H9 (cell line): Measurements from ENCODE around the gene TMEM82. TPM values are rescaled to one million over a fixed set of nuclear protein-coding genes. Genes with fewer than 3 reads are reported as not detected.

ENCODE experiments used
- DNase-seq: peaks from one replicate; pipeline ENCODE4 v3.0.0-alpha.2; 2017
- H2AFZ ChIP-seq: one replicate; pipeline ENCODE4 v1.6.1; 2013; ENCODE audit warnings: mild to moderate bottlenecking, low read length, control low read depth, moderate library complexity
- H2AK5ac ChIP-seq: 2 replicates; pipeline ENCODE4 v1.6.1; 2013; ENCODE audit warnings: low read length, control low read depth, mixed read lengths; ENCODE audit not compliant: insufficient read length
- H2BK120ac ChIP-seq: one replicate; pipeline ENCODE4 v1.6.1; 2013; ENCODE audit warnings: low read depth, mild to moderate bottlenecking, low read length, control low read depth, inconsistent platforms; ENCODE audit not compliant: poor library complexity, severe bottlenecking
- H2BK12ac ChIP-seq: 2 replicates; pipeline ENCODE4 v1.6.1; 2013; ENCODE audit warnings: low read length, control low read depth, mixed read lengths, low read depth; ENCODE audit not compliant: insufficient read length
- H2BK15ac ChIP-seq: 2 replicates; pipeline ENCODE4 v1.6.1; 2013; ENCODE audit warnings: low read depth, low read length, control low read depth
- H2BK20ac ChIP-seq: one replicate; pipeline ENCODE4 v1.6.1; 2013; ENCODE audit warnings: low read depth, mild to moderate bottlenecking, low read length, control low read depth, inconsistent platforms; ENCODE audit not compliant: poor library complexity, severe bottlenecking
- H2BK5ac ChIP-seq: 2 replicates; pipeline ENCODE4 v1.6.1; 2013; ENCODE audit warnings: low read length, control low read depth, mixed read lengths; ENCODE audit not compliant: insufficient read length
- H3K14ac ChIP-seq: 2 replicates; pipeline ENCODE4 v1.6.1; 2013; ENCODE audit warnings: low read length, control low read depth; ENCODE audit not compliant: insufficient read depth
- H3K18ac ChIP-seq: 2 replicates; pipeline ENCODE4 v1.6.1; 2013; ENCODE audit warnings: low read depth, mild to moderate bottlenecking, mixed read lengths, low read length, control low read depth; ENCODE audit not compliant: insufficient read length
- H3K23ac ChIP-seq: 2 replicates; pipeline ENCODE4 v1.6.1; 2013; ENCODE audit warnings: low read length, control low read depth, mixed read lengths, low read depth; ENCODE audit not compliant: insufficient read length
- H3K23me2 ChIP-seq: 2 replicates; pipeline ENCODE4 v1.6.1; 2013; ENCODE audit warnings: low read depth, mild to moderate bottlenecking, mixed read lengths, low read length, control low read depth; ENCODE audit not compliant: insufficient read length, poor library complexity, severe bottlenecking
- H3K27ac ChIP-seq: 2 replicates; pipeline ENCODE4 v1.5.1; 2013; ENCODE audit warnings: low read length, control low read depth, mixed read lengths, low read depth; ENCODE audit not compliant: insufficient read length
- H3K27me3 ChIP-seq: 2 replicates; pipeline ENCODE4 v1.6.1; 2013; ENCODE audit warnings: low read length, control low read depth, inconsistent platforms; ENCODE audit not compliant: insufficient read depth
- H3K4ac ChIP-seq: 2 replicates; pipeline ENCODE4 v1.6.1; 2013; ENCODE audit warnings: low read depth, mild to moderate bottlenecking, control low read depth, inconsistent platforms, low read length, moderate library complexity
- H3K4me1 ChIP-seq: 2 replicates; pipeline ENCODE4 v1.6.1; 2013; ENCODE audit warnings: low read length, control low read depth, inconsistent platforms; ENCODE audit not compliant: insufficient read depth
- H3K4me2 ChIP-seq: 2 replicates; pipeline ENCODE4 v1.6.1; 2013; ENCODE audit warnings: low read length, control low read depth, mixed read lengths; ENCODE audit not compliant: insufficient read length, insufficient read depth
- H3K56ac ChIP-seq: 2 replicates; pipeline ENCODE4 v1.6.1; 2013; ENCODE audit warnings: low read depth, mild to moderate bottlenecking, mixed read lengths, low read length, control low read depth; ENCODE audit not compliant: insufficient read length
- H3K79me1 ChIP-seq: 2 replicates; pipeline ENCODE4 v1.6.1; 2013; ENCODE audit warnings: low read depth, mild to moderate bottlenecking, moderate library complexity, low read length, control low read depth, inconsistent platforms; ENCODE audit not compliant: insufficient read depth, poor library complexity, severe bottlenecking
- H3K79me2 ChIP-seq: 2 replicates; pipeline ENCODE4 v1.6.1; 2013; ENCODE audit warnings: low read length, control low read depth, inconsistent platforms; ENCODE audit not compliant: insufficient read depth
- H3K9ac ChIP-seq: 2 replicates; pipeline ENCODE4 v1.6.1; 2013; ENCODE audit warnings: low read length, control low read depth, mixed read lengths; ENCODE audit not compliant: insufficient read length; ENCODE audit errors: extremely low read depth
- H3K9me3 ChIP-seq: one replicate; pipeline ENCODE4 v1.6.1; 2013; ENCODE audit warnings: low read depth, low read length, inconsistent platforms; ENCODE audit not compliant: control insufficient read depth
- H3T11ph ChIP-seq: one replicate; pipeline ENCODE4 v1.6.1; 2013; ENCODE audit warnings: mild to moderate bottlenecking, low read length, control low read depth, inconsistent platforms
- H4K20me1 ChIP-seq: one replicate; pipeline ENCODE4 v1.6.1; 2013; ENCODE audit not compliant: control insufficient read depth, insufficient read length, insufficient read depth
- H4K5ac ChIP-seq: 2 replicates; pipeline ENCODE4 v1.6.1; 2013; ENCODE audit warnings: low read depth, mild to moderate bottlenecking, mixed read lengths, low read length, control low read depth; ENCODE audit not compliant: insufficient read length
- H4K8ac ChIP-seq: replicated peaks from 2 replicates; pipeline ENCODE4 v1.6.1; 2013; ENCODE audit warnings: low read length, control low read depth, mixed read lengths, low read depth; ENCODE audit not compliant: insufficient read length
- H4K91ac ChIP-seq: 2 replicates; pipeline ENCODE4 v1.6.1; 2013; ENCODE audit warnings: low read depth, mild to moderate bottlenecking, moderate library complexity, mixed read lengths, low read length, control low read depth; ENCODE audit not compliant: insufficient read length
- H3K27ac Mint-ChIP-seq, 3 experiments: 2 replicates in 2 of 3; 3 replicates in 1 of 3; pipeline ENCODE4 v1.8.0; 2020 to 2021; ENCODE audit warnings: mixed read lengths in 3 of 3, mild to moderate bottlenecking in 1 of 3, moderate library complexity in 1 of 3
- H3K27me3 Mint-ChIP-seq: 2 replicates; pipeline ENCODE4 v1.8.0; 2021; ENCODE audit warnings: low read depth, mild to moderate bottlenecking, moderate library complexity, mixed read lengths
- H3K36me3 Mint-ChIP-seq, 3 experiments: 2 replicates in 2 of 3; 3 replicates in 1 of 3; pipeline ENCODE4 v1.8.0; 2020 to 2021; ENCODE audit warnings: low read depth in 3 of 3, mixed read lengths in 3 of 3; ENCODE audit not compliant: insufficient read depth in 1 of 3
- H3K4me1 Mint-ChIP-seq, 2 experiments: 2 replicates each; pipeline ENCODE4 v1.8.0; 2020; ENCODE audit warnings: mixed read lengths in 2 of 2
- H3K4me3 Mint-ChIP-seq, 2 experiments: 2 replicates in 1 of 2; 3 replicates in 1 of 2; pipeline ENCODE4 v1.8.0; 2020 to 2021; ENCODE audit warnings: mild to moderate bottlenecking in 2 of 2, mixed read lengths in 2 of 2, moderate library complexity in 1 of 2
- H3K9me3 Mint-ChIP-seq, 2 experiments: 2 replicates in 1 of 2; 3 replicates in 1 of 2; pipeline ENCODE4 v1.8.0; 2020; ENCODE audit warnings: mild to moderate bottlenecking in 2 of 2, mixed read lengths in 2 of 2, moderate library complexity in 1 of 2
- WGBS: extraction: QIAGEN DNeasy Blood & Tissue Kit; methylation state at CpG from one replicate; pipeline ENCODE4 v1.1.7; 2013; ENCODE audit warnings: missing lambda C conversion rate, low lambda C conversion rate, mixed read lengths; ENCODE audit not compliant: insufficient read length; ENCODE audit errors: extremely low coverage; 5-methylcytosine and 5-hydroxymethylcytosine counted together
- total RNA-seq: library from RNA; stranded (reverse); gene quantifications from 2 replicates; pipeline ENCODE4 v1.2.1, GENCODE V29; 2021
- TF ChIP-seq, protein P1 (sequence below): fragments of 200-600 bp; sonication (generic); conservative IDR thresholded peaks from 3 replicates; pipeline ENCODE4 v1.8.0; 2021; ENCODE audit warnings: antibody characterized with exemption, mild to moderate bottlenecking

TMEM82 gene
- total RNA-seq, 1 experiment from 2014 or later, result 1.4 TPM

DNA sequence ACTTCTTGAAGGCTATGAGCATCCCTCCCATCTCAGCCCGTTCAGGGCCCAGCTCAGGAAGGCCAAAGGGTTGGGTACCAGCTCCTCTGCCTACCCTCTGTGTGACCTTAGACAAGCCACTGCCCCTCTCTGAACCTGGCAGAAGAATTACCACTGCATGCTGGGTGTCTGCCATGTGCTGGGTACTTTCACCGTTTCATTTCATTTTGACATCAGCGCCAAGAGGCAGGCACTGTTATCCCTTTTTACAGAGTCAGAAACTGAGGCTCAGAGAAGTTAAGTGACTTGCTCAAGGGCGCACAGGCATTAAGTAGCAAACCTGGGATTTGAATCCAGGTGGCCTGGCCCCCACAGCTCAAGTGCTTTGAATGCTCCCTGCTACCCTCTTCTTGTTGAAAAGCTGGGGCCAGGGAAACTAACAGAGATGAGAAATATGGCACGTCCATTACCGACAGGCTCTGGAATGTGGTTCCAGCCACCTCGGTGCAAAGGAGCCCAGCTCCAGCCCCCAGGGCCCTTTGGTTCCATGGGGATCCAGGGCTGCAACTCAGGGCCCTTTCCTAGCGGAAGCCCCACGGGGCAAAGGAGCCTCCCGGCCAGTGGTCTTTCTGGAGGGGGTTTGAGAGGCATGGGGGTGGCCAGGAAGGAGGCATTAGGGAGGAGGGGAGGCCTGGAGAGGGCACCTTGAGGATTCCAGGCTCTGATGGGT lies 6.5 kb downstream of the TMEM82 start:
- no peaks in the 10 kb centered on the region for H4K20me1 ChIP-seq
- H4K8ac ChIP-seq, result no peak overlapping the region
- Mint-ChIP-seq H3K27ac (no peak overlapping the region; a peak in 1 of 7 replicates), H3K36me3 (no peaks in the 10 kb centered on the region; a peak in 1 of 7 replicates), H3K4me1 (peaks cover 3 to 5% of the 10 kb centered on the region in 2 experiments; a peak in 2 of 4 replicates), H3K9me3 (no peaks in the 10 kb centered on the region), H3K27me3 (peaks cover 8% of the 10 kb centered on the region), H3K4me3 (no peak overlapping the region; a peak in 1 of 5 replicates)
- no peak overlapping the region for H4K91ac ChIP-seq
- H3K23me2 ChIP-seq, result no peaks in the 10 kb centered on the region
- H2BK120ac ChIP-seq, result no peak overlapping the region
- no peak overlapping the region for H2BK12ac ChIP-seq
- H3K27me3 ChIP-seq, result no peaks in the 10 kb centered on the region
- no peaks in the 10 kb centered on the region for H3K79me1 ChIP-seq
- no peak overlapping the region for H2AK5ac ChIP-seq
- no peak overlapping the region for H4K5ac ChIP-seq
- no peak overlapping the region for H3K18ac ChIP-seq
- no peak overlapping the region for H3K9ac ChIP-seq
- no peak overlapping the region for H3K56ac ChIP-seq
- no peak for DNase-seq
- H3K27ac ChIP-seq, result no peak overlapping the region
- no CpG with 5 or more reads among the region's 10 CpGs for WGBS
- no peaks in the 10 kb centered on the region for H3K9me3 ChIP-seq
- H2AFZ ChIP-seq, result no peak overlapping the region
- H3T11ph ChIP-seq, result no peak overlapping the region
- no peak overlapping the region for H3K4me2 ChIP-seq
- no peak overlapping the region for H3K4ac ChIP-seq
- no peaks in the 10 kb centered on the region for H3K79me2 ChIP-seq
- no peak overlapping the region for H2BK5ac ChIP-seq
- H3K23ac ChIP-seq, result no peak overlapping the region
- H3K14ac ChIP-seq, result no peak overlapping the region
- TF ChIP-seq, protein P1, sequence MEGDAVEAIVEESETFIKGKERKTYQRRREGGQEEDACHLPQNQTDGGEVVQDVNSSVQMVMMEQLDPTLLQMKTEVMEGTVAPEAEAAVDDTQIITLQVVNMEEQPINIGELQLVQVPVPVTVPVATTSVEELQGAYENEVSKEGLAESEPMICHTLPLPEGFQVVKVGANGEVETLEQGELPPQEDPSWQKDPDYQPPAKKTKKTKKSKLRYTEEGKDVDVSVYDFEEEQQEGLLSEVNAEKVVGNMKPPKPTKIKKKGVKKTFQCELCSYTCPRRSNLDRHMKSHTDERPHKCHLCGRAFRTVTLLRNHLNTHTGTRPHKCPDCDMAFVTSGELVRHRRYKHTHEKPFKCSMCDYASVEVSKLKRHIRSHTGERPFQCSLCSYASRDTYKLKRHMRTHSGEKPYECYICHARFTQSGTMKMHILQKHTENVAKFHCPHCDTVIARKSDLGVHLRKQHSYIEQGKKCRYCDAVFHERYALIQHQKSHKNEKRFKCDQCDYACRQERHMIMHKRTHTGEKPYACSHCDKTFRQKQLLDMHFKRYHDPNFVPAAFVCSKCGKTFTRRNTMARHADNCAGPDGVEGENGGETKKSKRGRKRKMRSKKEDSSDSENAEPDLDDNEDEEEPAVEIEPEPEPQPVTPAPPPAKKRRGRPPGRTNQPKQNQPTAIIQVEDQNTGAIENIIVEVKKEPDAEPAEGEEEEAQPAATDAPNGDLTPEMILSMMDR, result no peak
- H3K4me1 ChIP-seq, result no peaks in the 10 kb centered on the region; the same call in 1 of the 2 replicates
- H2BK15ac ChIP-seq, result no peak overlapping the region
- no peak overlapping the region for H2BK20ac ChIP-seq
